Endothelial cell of umbilical vein (primary cell): ENCODE measurements around the gene MARCHF9. TPM values are rescaled to one million over a fixed set of nuclear protein-coding genes. Genes with fewer than 3 reads are reported as not detected.

ENCODE experiments used
- BruUV-seq: library from RNA; stranded (reverse); fragments of 400-500 nt; replicated peaks from 2 replicates; lab custom pipeline; 2021; lab: Mats Ljungman, UMichigan
- CTCF ChIA-PET: fragments of 300-600, 350-600 bp; sonication (Branson Sonifier 250); formaldehyde crosslinking; loops from one replicate; lab custom pipeline; 2021; ENCODE audit warnings: antibody characterized with exemption, inconsistent platforms; lab: Charles Lee
- POLR2A ChIA-PET: fragments of 300-600, 350-600 bp; sonication (Branson Sonifier 250); formaldehyde crosslinking; loops from one replicate; lab custom pipeline; 2021; ENCODE audit warnings: antibody characterized with exemption, inconsistent platforms; lab: Charles Lee
- DNase-seq: peaks from one replicate; pipeline ENCODE4 v3.0.0-alpha.2; 2011; ENCODE audit warnings: low read depth, low spot score
- FAIRE-seq: peaks from 2 replicates; lab custom pipeline; 2011; peaks lifted over from hg19 to GRCh38; lab: Jason Lieb, UNC
- H2AFZ ChIP-seq: 2 replicates; pipeline ENCODE4 v1.6.0; 2012; ENCODE audit warnings: low read depth, low read length, control low read depth, inconsistent platforms
- H3K27ac ChIP-seq: 2 replicates; pipeline ENCODE4 v1.5.1; 2011; ENCODE audit warnings: low read depth, mild to moderate bottlenecking, control low read depth, low read length, moderate library complexity; ENCODE audit not compliant: insufficient read depth
- H3K27me3 ChIP-seq, 2 experiments: 2 replicates each; pipeline versions ENCODE4 v1.6.0 to v1.6.1; 2011; ENCODE audit warnings: low read length in 2 of 2, mixed read lengths in 1 of 2; ENCODE audit not compliant: control insufficient read depth in 2 of 2, insufficient read depth in 2 of 2
- H3K36me3 ChIP-seq, 2 experiments: 2 replicates in 1 of 2; 3 replicates in 1 of 2; pipeline ENCODE4 v1.5.1; 2011; ENCODE audit warnings: low read length in 2 of 2, mild to moderate bottlenecking in 1 of 2, moderate library complexity in 1 of 2; ENCODE audit not compliant: control insufficient read depth in 2 of 2, insufficient read depth in 2 of 2; ENCODE audit errors: extremely low read depth in 1 of 2
- H3K4me1 ChIP-seq: 3 replicates; pipeline ENCODE4 v1.5.1; 2011; ENCODE audit warnings: mild to moderate bottlenecking, low read length; ENCODE audit not compliant: control insufficient read depth, insufficient read depth; ENCODE audit errors: extremely low read depth
- H3K4me2 ChIP-seq: 2 replicates; pipeline ENCODE4 v1.6.1; 2011; ENCODE audit warnings: low read length, control low read depth, mixed read lengths; ENCODE audit not compliant: insufficient read depth
- H3K4me3 ChIP-seq, 3 experiments: fragments of 200-600 bp in 1 of 3; sonication (generic), shearing (Covaris generic) in 1 of 3; replicated peaks in 1 of 3; 2 replicates each; pipeline ENCODE4 v1.5.1; 2011 to 2016; ENCODE audit warnings: control low read depth in 3 of 3, low read length in 3 of 3, mild to moderate bottlenecking in 2 of 3, inconsistent platforms in 1 of 3, low read depth in 1 of 3, moderate library complexity in 1 of 3; ENCODE audit not compliant: insufficient read depth in 1 of 3
- H3K79me2 ChIP-seq: 2 replicates; pipeline ENCODE4 v1.6.0; 2012; ENCODE audit warnings: low read length, inconsistent platforms; ENCODE audit not compliant: control insufficient read depth, insufficient read depth
- H3K9ac ChIP-seq: replicated peaks from 2 replicates; pipeline ENCODE3; 2011; ENCODE audit warnings: low read length, control low read depth; ENCODE audit not compliant: insufficient read depth; ENCODE audit errors: extremely low read depth
- H3K9me1 ChIP-seq: replicated peaks from 3 replicates; pipeline ENCODE4 v1.6.0; 2011; ENCODE audit warnings: mild to moderate bottlenecking, low read length; ENCODE audit not compliant: control insufficient read depth, insufficient read depth; ENCODE audit errors: extremely low read depth
- H3K9me3 ChIP-seq: replicated peaks from 2 replicates; pipeline ENCODE4 v1.5.1; 2012; ENCODE audit warnings: low read length, inconsistent platforms; ENCODE audit not compliant: control insufficient read depth, insufficient read depth
- H4K20me1 ChIP-seq: replicated peaks from 2 replicates; pipeline ENCODE3; 2011; ENCODE audit warnings: mild to moderate bottlenecking, low read length; ENCODE audit not compliant: control insufficient read depth, insufficient read depth; ENCODE audit errors: extremely low read depth
- CTCF ChIP-seq, 2 donors: IDR thresholded peaks; 1 replicate in 1 of 2; 2 replicates in 1 of 2; pipeline ENCODE4 v1.5.1; 2011; ENCODE audit warnings: low read length in 2 of 2, mild to moderate bottlenecking in 2 of 2, moderate library complexity in 2 of 2, control low read depth in 1 of 2, inconsistent platforms in 1 of 2, low read depth in 1 of 2; ENCODE audit not compliant: insufficient read depth in 1 of 2; ENCODE audit errors: extremely low read depth in 1 of 2
- EZH2 ChIP-seq: IDR thresholded peaks from 2 replicates; pipeline ENCODE4 v1.6.1; 2012; ENCODE audit warnings: borderline replicate concordance, low read depth, mild to moderate bottlenecking, moderate library complexity, low read length, inconsistent platforms; ENCODE audit not compliant: severe bottlenecking
- FOS ChIP-seq: IDR thresholded peaks from 2 replicates; pipeline ENCODE4 v1.6.1; 2011; ENCODE audit warnings: mild to moderate bottlenecking, low read length, moderate library complexity, borderline replicate concordance; ENCODE audit not compliant: insufficient read depth
- GATA2 ChIP-seq: IDR thresholded peaks from 2 replicates; pipeline ENCODE4 v1.7.0; 2011; ENCODE audit warnings: low read depth, mild to moderate bottlenecking, moderate library complexity, mixed read lengths, low read length; ENCODE audit not compliant: insufficient read length, insufficient read depth
- JUN ChIP-seq: IDR thresholded peaks from 2 replicates; pipeline ENCODE4 v1.6.1; 2011; ENCODE audit warnings: borderline replicate concordance, low read depth; ENCODE audit not compliant: insufficient read length, insufficient read depth
- MAX ChIP-seq: IDR thresholded peaks from 2 replicates; pipeline ENCODE4 v1.6.1; 2011; ENCODE audit not compliant: insufficient read depth, insufficient read length
- MYC ChIP-seq: IDR thresholded peaks from one replicate; pipeline ENCODE4 v1.6.1; 2011; ENCODE audit warnings: mild to moderate bottlenecking, low read depth, low read length
- POLR2A ChIP-seq: IDR thresholded peaks from 2 replicates; pipeline ENCODE4 v1.6.1; 2012; ENCODE audit warnings: low read depth, mild to moderate bottlenecking, control low read depth, low read length
- POLR2AphosphoS5 ChIP-seq: IDR thresholded peaks from 2 replicates; pipeline ENCODE4 v1.6.1; 2012; ENCODE audit warnings: low read depth, mild to moderate bottlenecking, control low read depth, low read length, moderate library complexity; ENCODE audit not compliant: insufficient read depth
- dilution Hi-C: fragments of 300-500 bp; cut with MboI; formaldehyde crosslinking; loops from one replicate; pipeline ENCODE4 v1.15.0; 2019; ENCODE audit warnings: low sequenced_read_pairs; ENCODE audit not compliant: extremely low pct_ligation_motif_present
- intact Hi-C: fragments of 100-400 bp; cut with micrococcal nuclease; formaldehyde crosslinking; loops from one replicate; pipeline ENCODE4 v1.10.0; 2022
- polyA plus RNA-seq, 4 experiments: library from polyadenylated mRNA; depleted of rRNA in 3 of 4; stranded (reverse) in 3 of 4; unstranded in 1 of 4; fragments of >200 nt; gene quantifications; 2 replicates each; pipeline versions ENCODE4 v1.2.1 to v1.2.3, GENCODE V29; 2011 to 2012; ENCODE audit warnings: missing spikeins in 1 of 4
- total RNA-seq: library from RNA; stranded (reverse); gene quantifications from 2 replicates; pipeline ENCODE4 v1.2.3, GENCODE V29; 2021

The MARCHF9 gene
- total and polyA plus RNA-seq, 2 donors (not counting 3 experiments of a cell fraction or from before 2014, with no cell fraction given): 4.6 to 4.8 TPM

- Histone ChIP-seq H3K27me3 (no peaks in the 10 kb centered on the region), H3K4me3 (no peak overlapping the region), H3K9me3 (no peaks in the 10 kb centered on the region), H3K4me1 (no peaks in the 10 kb centered on the region), H2AFZ (no peak overlapping the region), H3K36me3 (peaks cover 0 to 2% of the 10 kb centered on the region in 2 experiments), H3K4me2 (no peak overlapping the region), H3K9me1 (no peaks in the 10 kb centered on the region), H3K79me2 (no peaks in the 10 kb centered on the region), H4K20me1 (no peaks in the 10 kb centered on the region), H3K9ac (no peak overlapping the region), H3K27ac (no peak overlapping the region)
- intact Hi-C loops: no loop called here
- dilution Hi-C loops: no loop called here
- CTCF ChIA-PET: interaction anchor here (0.7 kb wide), 1 partner anchor 19 kb away, joined by 3 read pairs; no protein-coding TSS in a partner anchor
- FAIRE-seq (no peak), DNase-seq (no peak)
- TF ChIP-seq EZH2 (no peak), GATA2 (no peak), MAX (no peak), FOS (no peak), MYC (no peak), POLR2AphosphoS5 (no peak), CTCF (IDR thresholded peaks at IDR 0.05; ENCODE audit: extremely low read depth in 1 of 2, insufficient read depth in 1 of 2, low read depth in 1 of 2, low read length in 2 of 2) (no peak), POLR2A (no peak), JUN (no peak)
- POLR2A ChIA-PET: no interaction called here
- BruUV-seq: no TSS peak
Observed at GRCh38 chr12:57707250-57707649, 47.7 kb upstream of the MARCHF9 start.
